Measurements from ENCODE around the gene ABCA7. TPM values are rescaled to one million over a fixed set of nuclear protein-coding genes. Genes with fewer than 3 reads are reported as not detected.

The ABCA7 gene
- total RNA-seq, 1 experiment from 2014 or later, result 18.2 TPM

DNA sequence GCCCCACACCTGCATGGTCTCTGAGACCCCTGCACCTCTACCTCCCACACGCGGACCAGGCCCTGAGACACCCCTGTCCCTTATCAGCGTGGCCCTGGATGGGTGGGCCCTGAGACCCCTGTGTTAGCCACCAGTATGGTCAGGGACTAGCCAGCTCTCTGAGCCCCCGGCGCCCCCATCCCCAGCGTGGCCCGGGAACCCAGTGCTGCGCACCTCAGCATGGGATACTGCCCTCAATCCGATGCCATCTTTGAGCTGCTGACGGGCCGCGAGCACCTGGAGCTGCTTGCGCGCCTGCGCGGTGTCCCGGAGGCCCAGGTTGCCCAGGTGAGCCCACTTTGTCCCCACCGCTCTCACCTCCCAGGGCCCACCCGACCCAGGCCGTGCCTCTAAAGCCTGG is 22.1 kb downstream of the ABCA7 start:
- POLR2A ChIA-PET, result no interaction called here
- H3K4me3 Mint-ChIP-seq (ENCODE audit: unreplicated experiment), result no peak overlapping the region

GRCh38 chr19:1062387-1063029 is 22.6 kb downstream of the ABCA7 start:
- no TSS peak for BruUV-seq (replicated peaks)
- no peaks in the 10 kb centered on the region for H3K27me3 Mint-ChIP-seq (ENCODE audit: insufficient read depth, unreplicated experiment)

More for the DNA sequence above, 22.1 kb downstream of the ABCA7 start:
- Mint-ChIP-seq H3K4me1 (ENCODE audit: insufficient read depth, unreplicated experiment) (peaks cover 15% of the 10 kb centered on the region), H3K36me3 (ENCODE audit: insufficient read depth, unreplicated experiment) (no peaks in the 10 kb centered on the region), H3K9me3 (ENCODE audit: unreplicated experiment) (no peaks in the 10 kb centered on the region), H3K27ac (ENCODE audit: low read depth, unreplicated experiment) (no peak overlapping the region), H3K27me3 (ENCODE audit: insufficient read depth, unreplicated experiment) (no peaks in the 10 kb centered on the region)
- CTCF ChIA-PET, result no interaction called here
- no peak for TF ChIP-seq CTCF (IDR thresholded peaks at IDR 0.05; ENCODE audit: unreplicated experiment)
- no peak for DNase-seq (ENCODE audit: unreplicated experiment)
- intact Hi-C loops (cut with micrococcal nuclease), result no loop called here
- no TSS peak for BruUV-seq (replicated peaks)

DNA sequence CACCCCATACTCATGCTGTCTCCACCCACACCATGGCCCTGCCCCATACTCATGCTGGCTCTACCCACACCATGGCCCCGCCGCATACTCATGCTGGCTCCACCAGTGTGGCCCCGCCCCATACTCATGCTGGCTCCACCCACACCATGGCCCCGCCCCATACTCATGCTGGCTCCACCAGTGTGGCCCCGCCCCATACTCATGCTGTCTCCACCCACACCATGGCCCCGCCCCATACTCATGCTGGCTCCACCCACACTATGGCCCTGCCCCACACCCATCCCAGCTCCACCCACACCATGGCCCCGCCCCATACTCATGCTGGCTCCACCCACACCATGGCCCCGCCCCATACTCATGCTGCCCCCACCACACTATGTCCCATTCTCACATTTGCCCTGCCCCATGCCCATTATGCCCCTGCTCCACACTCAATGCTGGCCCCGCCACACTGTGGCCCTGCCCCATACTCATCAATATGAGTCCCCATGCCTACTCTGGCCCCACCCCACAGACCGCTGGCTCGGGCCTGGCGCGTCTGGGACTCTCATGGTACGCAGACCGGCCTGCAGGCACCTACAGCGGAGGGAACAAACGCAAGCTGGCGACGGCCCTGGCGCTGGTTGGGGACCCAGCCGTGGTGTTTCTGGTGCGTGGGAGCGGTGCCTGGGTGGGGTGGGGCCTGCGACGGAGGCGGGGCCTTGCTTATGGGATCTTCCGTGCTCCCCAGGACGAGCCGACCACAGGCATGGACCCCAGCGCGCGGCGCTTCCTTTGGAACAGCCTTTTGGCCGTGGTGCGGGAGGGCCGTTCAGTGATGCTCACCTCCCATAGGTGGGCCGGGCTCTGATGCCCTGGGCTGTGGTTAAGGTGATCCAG is 23.4 kb downstream of the ABCA7 start:
- Mint-ChIP-seq H3K4me1 (ENCODE audit: insufficient read depth, unreplicated experiment) (peaks cover 15% of the 10 kb centered on the region), H3K9me3 (ENCODE audit: unreplicated experiment) (no peaks in the 10 kb centered on the region), H3K4me3 (ENCODE audit: unreplicated experiment) (no peak overlapping the region), H3K27me3 (ENCODE audit: insufficient read depth, unreplicated experiment) (no peaks in the 10 kb centered on the region), H3K36me3 (ENCODE audit: insufficient read depth, unreplicated experiment) (no peaks in the 10 kb centered on the region), H3K27ac (ENCODE audit: low read depth, unreplicated experiment) (no peak overlapping the region)
- BruUV-seq (replicated peaks), result no TSS peak
- peak; percentile 65 for DNase-seq (ENCODE audit: unreplicated experiment)
- CTCF ChIA-PET, result no interaction called here
- intact Hi-C loops (cut with micrococcal nuclease), result no loop called here
- POLR2A ChIA-PET, result interaction anchor here (2.9 to 4.8 kb wide), 2 partner anchors 12 to 36 kb away, joined by 20 to 31 read pairs; partner anchors contain the start of gene CNN2
- no peak for TF ChIP-seq CTCF (IDR thresholded peaks at IDR 0.05; ENCODE audit: unreplicated experiment)

More at GRCh38 chr19:1062387-1063029, 22.6 kb downstream of the ABCA7 start:
- no peak for TF ChIP-seq CTCF (IDR thresholded peaks at IDR 0.05; ENCODE audit: unreplicated experiment)
- DNase-seq (ENCODE audit: unreplicated experiment), result no peak
- no peak overlapping the region for H3K27ac Mint-ChIP-seq (ENCODE audit: low read depth, unreplicated experiment)
- CTCF ChIA-PET, result no interaction called here
- no peaks in the 10 kb centered on the region for H3K36me3 Mint-ChIP-seq (ENCODE audit: insufficient read depth, unreplicated experiment)
- no peaks in the 10 kb centered on the region for H3K9me3 Mint-ChIP-seq (ENCODE audit: unreplicated experiment)
- POLR2A ChIA-PET, result no interaction called here
- intact Hi-C loops (cut with micrococcal nuclease), result no loop called here
- H3K4me1 Mint-ChIP-seq (ENCODE audit: insufficient read depth, unreplicated experiment), result peaks cover 15% of the 10 kb centered on the region
- no peak overlapping the region for H3K4me3 Mint-ChIP-seq (ENCODE audit: unreplicated experiment)

DNA sequence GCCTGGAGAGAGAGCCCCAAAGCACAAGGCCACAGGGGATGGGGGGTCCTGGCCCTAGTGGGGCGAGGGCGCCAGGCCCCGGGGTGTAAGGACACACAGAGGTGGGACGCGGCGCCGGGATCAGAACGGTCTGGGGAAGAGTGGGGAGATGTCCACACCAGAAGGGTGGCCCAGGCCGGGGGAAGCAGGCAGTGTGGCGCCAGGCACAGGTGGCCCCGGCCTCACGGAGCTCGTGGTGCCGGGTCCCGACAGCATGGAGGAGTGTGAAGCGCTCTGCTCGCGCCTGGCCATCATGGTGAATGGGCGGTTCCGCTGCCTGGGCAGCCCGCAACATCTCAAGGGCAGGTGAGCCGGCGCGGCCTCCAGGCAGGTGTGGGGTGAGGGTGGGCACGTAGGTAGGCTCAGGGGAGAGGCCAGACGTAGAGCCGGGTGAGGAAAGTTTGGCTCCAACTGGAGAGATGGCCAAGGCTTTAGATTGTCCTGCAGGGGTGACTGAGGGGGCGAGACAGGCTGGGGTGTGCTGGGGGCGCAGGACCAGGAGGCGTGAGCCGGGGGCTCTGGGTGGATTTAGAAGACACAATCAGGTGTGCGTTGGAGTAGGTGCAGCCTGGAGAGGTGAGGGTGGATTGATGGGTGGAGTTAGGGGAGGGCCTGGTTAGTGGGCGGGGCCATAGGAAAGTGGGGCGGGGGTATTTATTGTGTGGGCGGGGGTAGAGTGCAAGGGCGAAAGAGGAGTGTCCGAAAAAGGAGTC is 24.2 kb downstream of the ABCA7 start:
- TF ChIP-seq CTCF (IDR thresholded peaks at IDR 0.05; ENCODE audit: unreplicated experiment), result no peak
- POLR2A ChIA-PET, result interaction anchor here (0.8 to 4.8 kb wide), 6 partner anchors 11 to 114 kb away, joined by 3 to 31 read pairs (median 12); partner anchors contain the start of genes ABCA7, CNN2 and GPX4
- H3K36me3 Mint-ChIP-seq (ENCODE audit: insufficient read depth, unreplicated experiment), result peaks cover 6% of the 10 kb centered on the region
- no peak overlapping the region for H3K27ac Mint-ChIP-seq (ENCODE audit: low read depth, unreplicated experiment)
- BruUV-seq (replicated peaks), result no TSS peak
- intact Hi-C loops (cut with micrococcal nuclease), result no loop called here
- no peak for DNase-seq (ENCODE audit: unreplicated experiment)
- H3K9me3 Mint-ChIP-seq (ENCODE audit: unreplicated experiment), result no peaks in the 10 kb centered on the region
- H3K27me3 Mint-ChIP-seq (ENCODE audit: insufficient read depth, unreplicated experiment), result no peaks in the 10 kb centered on the region
- no peak overlapping the region for H3K4me3 Mint-ChIP-seq (ENCODE audit: unreplicated experiment)
- H3K4me1 Mint-ChIP-seq (ENCODE audit: insufficient read depth, unreplicated experiment), result peaks cover 21% of the 10 kb centered on the region
- CTCF ChIA-PET, result interaction anchor here (0.6 to 2.0 kb wide), 8 partner anchors 9 to 39 kb away, joined by 3 to 9 read pairs (median 4); partner anchors contain the start of gene GPX4

Measured in MCF 10A (cell line).